Dendritic cell treated with granulocyte-macrophage colony-stimulating factor and Interleukin-4, amounts not matched to agents 40 ng/mL and 50 ng/mL, for 4 days (primary cell): ENCODE data around the gene MPP2.
A peak's percentile ranks its signal among the peaks of the same experiment; 100 is the strongest.

ENCODE experiments used
- H3K27ac Mint-ChIP-seq: one replicate; pipeline ENCODE4 v1.8.0; 2022; ENCODE audit warnings: mild to moderate bottlenecking, mixed read lengths
- H3K27me3 Mint-ChIP-seq: one replicate; pipeline ENCODE4 v1.8.0; 2022; ENCODE audit warnings: mild to moderate bottlenecking, mixed read lengths
- H3K36me3 Mint-ChIP-seq: one replicate; pipeline ENCODE4 v1.8.0; 2022; ENCODE audit warnings: low read depth, mixed read lengths
- H3K4me1 Mint-ChIP-seq: one replicate; pipeline ENCODE4 v1.8.0; 2022; ENCODE audit warnings: low read depth, mixed read lengths
- H3K4me3 Mint-ChIP-seq: one replicate; pipeline ENCODE4 v1.8.0; 2022; ENCODE audit warnings: mild to moderate bottlenecking, moderate library complexity, mixed read lengths
- H3K9me3 Mint-ChIP-seq: one replicate; pipeline ENCODE4 v1.8.0; 2022; ENCODE audit warnings: mixed read lengths
- intact Hi-C: fragments of 100-400 bp; cut with micrococcal nuclease; formaldehyde crosslinking; loops from one replicate; pipeline ENCODE4 v1.15.0; 2022

Gene MPP2

DNA sequence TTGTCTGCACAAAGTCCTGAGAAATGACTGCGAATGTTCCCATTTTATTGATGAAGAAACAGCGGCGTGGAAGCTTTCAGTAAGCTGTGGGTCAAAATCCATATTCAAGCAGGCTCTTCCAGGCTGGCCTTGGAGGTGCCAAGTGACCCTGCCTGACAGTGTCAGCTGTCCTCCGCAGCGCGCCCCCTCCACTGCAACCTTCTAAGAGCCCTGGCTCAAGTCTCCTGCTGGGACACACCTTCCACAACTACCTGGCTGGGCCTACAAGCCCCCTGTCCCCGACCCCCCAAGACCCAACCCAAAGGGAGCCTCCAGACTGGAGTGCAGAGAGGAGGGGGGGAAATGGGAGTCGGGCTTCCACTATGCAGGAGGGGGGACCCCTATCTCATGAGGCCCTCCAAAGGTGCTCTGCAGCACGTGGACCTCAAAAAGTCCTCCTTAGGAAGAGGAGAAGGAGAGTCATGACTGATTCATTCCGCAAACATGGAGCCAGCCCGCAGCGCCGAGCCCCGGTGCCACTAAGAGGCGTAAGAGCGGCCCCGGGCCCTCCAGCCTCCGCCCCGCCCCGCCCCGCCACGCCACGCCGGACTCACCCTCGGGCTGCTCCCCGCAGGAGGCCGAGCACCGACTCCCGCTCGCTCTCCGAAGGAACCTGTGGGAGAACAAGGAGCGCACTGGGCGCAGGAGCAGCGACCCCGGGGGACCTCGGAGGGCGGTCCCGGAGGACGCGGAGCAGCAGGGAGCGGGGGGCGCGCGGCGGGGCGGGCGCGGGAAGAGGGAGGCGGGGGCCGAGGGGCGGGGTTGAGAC is 75.0 kb downstream of the MPP2 start:
- Mint-ChIP-seq H3K9me3 (no peaks in the 10 kb centered on the region), H3K27me3 (peaks cover 32% of the 10 kb centered on the region), H3K36me3 (peaks cover 22% of the 10 kb centered on the region), H3K27ac (peak overlapping the region; percentile 37), H3K4me1 (peaks cover 29% of the 10 kb centered on the region), H3K4me3 (peak overlapping the region; percentile 68)
- intact Hi-C loops: loop anchor here (5.0 kb wide), 1 partner anchor 55 kb away; the partner anchor contains the start of gene DUSP3

DNA sequence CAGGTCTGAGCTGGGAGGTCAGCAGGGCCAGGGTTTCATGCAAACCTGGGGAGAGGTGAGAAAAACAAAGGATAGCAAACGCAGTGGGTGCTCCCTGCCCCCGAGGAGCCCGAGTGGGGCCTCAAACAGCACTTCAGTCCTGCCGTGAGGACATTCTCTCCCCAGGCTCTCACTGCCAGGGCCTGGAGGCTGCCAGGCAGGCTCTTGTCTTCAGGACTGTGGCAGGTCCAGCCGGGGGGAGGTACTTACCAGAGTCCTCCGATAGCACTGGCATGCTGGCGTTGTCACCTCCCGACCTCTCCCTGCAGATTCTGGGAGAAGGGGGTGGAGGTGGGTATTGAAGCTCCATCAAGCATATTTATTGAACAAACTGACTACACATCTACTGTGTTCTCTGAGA is 75.7 kb downstream of the MPP2 start:
- peaks cover 32% of the 10 kb centered on the region for H3K27me3 Mint-ChIP-seq
- peaks cover 24% of the 10 kb centered on the region for H3K36me3 Mint-ChIP-seq
- intact Hi-C loops: loop anchor here (5.0 kb wide), 1 partner anchor 54 kb away; the partner anchor contains the start of gene DUSP3
- no peaks in the 10 kb centered on the region for H3K9me3 Mint-ChIP-seq
- peaks cover 29% of the 10 kb centered on the region for H3K4me1 Mint-ChIP-seq
- peak overlapping the region; percentile 68 for H3K4me3 Mint-ChIP-seq
- H3K27ac Mint-ChIP-seq: no peak overlapping the region

DNA sequence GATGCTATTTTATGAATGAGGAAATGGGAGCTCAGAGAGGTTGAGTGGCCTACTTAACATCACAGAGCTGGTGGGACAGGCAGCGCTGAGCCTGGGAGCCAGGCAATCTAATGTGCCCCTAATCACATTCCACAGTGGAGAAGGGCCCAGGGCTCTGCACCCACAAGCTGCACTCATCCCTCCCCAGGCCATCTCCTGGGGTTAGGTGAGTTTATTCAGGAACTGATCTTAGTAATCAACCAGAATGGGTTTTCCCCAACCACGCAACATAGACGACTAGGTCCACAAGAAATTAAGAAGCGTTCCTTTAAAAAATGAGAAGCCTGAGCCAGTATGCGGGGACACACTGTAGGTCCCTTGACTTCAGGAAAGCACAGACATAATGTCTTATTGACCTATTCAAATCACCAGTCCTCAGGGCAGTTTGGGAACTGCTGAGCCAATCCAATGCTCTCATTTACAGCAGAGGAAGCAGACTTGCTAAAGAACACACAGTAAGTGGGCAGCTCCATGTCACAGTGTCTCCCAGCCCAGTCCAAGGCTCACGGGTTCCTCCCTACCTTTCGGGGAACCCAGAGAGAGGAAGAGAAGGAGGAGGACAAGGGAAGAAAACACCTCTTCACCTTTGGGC is 76.7 kb downstream of the MPP2 start:
- Mint-ChIP-seq H3K4me3 (no peak overlapping the region), H3K9me3 (no peaks in the 10 kb centered on the region), H3K36me3 (peaks cover 28% of the 10 kb centered on the region), H3K27me3 (peaks cover 28% of the 10 kb centered on the region), H3K4me1 (peaks cover 29% of the 10 kb centered on the region), H3K27ac (no peak overlapping the region)
- intact Hi-C loops: loop anchor here (5.0 kb wide), 1 partner anchor 53 kb away; the partner anchor contains the start of gene DUSP3

DNA sequence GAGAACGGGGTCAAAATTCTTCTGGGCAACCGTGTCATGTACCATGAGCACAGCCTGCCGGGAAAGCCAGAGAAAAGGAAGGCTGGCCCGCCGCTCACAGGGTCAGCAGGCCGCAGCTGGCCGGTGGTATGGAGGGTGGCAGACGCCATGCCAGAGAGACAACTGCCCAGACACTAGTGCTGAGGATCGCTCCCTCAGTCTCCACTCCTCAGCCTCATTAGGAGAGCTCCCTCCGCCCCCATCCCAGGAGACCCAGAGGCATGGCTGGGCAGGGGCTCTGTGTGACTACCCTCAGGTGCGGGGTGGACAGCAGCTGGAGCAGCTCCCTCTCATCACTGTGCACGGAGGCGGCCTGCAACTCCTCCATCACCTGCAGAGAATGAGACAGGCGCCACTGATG is 77.6 kb downstream of the MPP2 start:
- H3K27ac Mint-ChIP-seq: no peak overlapping the region
- no peaks in the 10 kb centered on the region for H3K9me3 Mint-ChIP-seq
- H3K4me3 Mint-ChIP-seq: no peak overlapping the region
- H3K4me1 Mint-ChIP-seq: peaks cover 29% of the 10 kb centered on the region
- peaks cover 23% of the 10 kb centered on the region for H3K27me3 Mint-ChIP-seq
- intact Hi-C loops: loop anchor here (5.0 kb wide), 1 partner anchor 52 kb away; the partner anchor contains the start of gene DUSP3
- H3K36me3 Mint-ChIP-seq: peaks cover 35% of the 10 kb centered on the region

DNA sequence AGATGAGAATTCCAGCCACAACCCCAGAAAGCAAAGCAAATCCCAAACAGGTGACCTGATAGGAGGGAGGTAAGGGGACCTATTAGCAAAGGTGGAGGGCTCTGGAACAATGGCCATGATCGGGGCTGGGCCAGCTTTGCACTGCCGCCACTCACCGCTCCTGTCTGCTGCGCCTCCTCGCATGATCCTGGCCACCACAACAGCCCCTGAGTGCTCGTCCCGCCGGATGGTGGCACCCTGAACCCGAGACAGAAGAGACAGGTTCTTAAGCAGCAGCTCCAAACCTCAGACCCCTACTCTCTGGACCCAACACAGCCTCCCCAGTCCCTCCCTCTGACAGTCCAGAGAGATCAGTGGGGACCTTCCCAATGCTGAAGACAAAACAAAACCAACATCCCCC is 79.7 kb downstream of the MPP2 start:
- no peak overlapping the region for H3K27ac Mint-ChIP-seq
- H3K9me3 Mint-ChIP-seq: no peaks in the 10 kb centered on the region
- H3K4me1 Mint-ChIP-seq: peaks cover 19% of the 10 kb centered on the region
- no peak overlapping the region for H3K4me3 Mint-ChIP-seq
- peaks cover 13% of the 10 kb centered on the region for H3K27me3 Mint-ChIP-seq
- peaks cover 43% of the 10 kb centered on the region for H3K36me3 Mint-ChIP-seq
- intact Hi-C loops: no loop called here

DNA sequence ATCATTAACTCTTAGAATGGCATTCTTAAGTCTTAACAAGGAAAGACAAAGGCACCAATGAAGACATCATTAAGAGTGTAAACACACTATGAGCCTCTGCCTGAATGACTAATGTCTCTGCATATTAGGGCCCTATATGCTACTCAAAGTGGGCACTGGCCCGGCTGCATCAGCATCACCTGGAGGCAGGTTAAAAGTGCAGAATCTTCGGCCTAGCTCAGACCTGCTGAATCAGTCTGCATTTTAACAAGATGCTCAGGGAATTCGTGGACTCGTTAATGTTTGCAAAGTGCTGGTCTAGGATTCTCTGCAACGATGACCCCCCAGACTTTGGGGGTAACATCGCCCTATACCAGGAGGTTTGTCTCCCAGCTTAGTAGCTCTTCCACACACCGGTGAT is 81.1 kb downstream of the MPP2 start:
- H3K27ac Mint-ChIP-seq: no peak overlapping the region
- H3K36me3 Mint-ChIP-seq: peaks cover 43% of the 10 kb centered on the region
- intact Hi-C loops: no loop called here
- peaks cover 3% of the 10 kb centered on the region for H3K27me3 Mint-ChIP-seq
- H3K4me1 Mint-ChIP-seq: peaks cover 8% of the 10 kb centered on the region
- H3K9me3 Mint-ChIP-seq: no peaks in the 10 kb centered on the region
- H3K4me3 Mint-ChIP-seq: no peak overlapping the region

DNA sequence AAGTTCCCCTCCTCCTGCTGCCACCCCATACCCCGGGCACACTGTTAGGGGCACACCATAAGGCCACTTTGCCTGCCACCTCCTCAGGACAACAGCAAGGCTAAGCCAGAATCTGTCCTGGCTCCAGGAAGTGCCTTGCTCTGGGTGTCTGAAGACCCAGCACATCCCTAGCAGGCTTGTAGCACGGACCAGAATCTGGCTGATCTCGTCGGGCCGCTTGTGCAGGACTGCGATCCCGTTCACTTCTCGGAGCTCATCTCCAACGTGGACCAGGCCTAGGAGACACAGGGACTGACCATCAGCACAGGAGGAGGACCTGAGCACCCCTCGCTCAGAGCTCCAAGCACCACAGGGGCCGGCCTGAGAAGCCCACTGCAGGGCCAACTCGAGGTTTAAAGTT is 81.8 kb downstream of the MPP2 start:
- Mint-ChIP-seq H3K27me3 (no peaks in the 10 kb centered on the region), H3K4me1 (peaks cover 1% of the 10 kb centered on the region)
- intact Hi-C loops: no loop called here

More for the DNA sequence above, 81.8 kb downstream of the MPP2 start:
- Mint-ChIP-seq H3K36me3 (peaks cover 47% of the 10 kb centered on the region), H3K27ac (no peak overlapping the region), H3K9me3 (no peaks in the 10 kb centered on the region), H3K4me3 (no peak overlapping the region)
